Inflammatory macrophage treated with lipopolysaccharide for 4 hours (primary cell): Measurements from ENCODE around the gene TSSK2.
A peak's percentile ranks its signal among the peaks of the same experiment; 100 is the strongest.
"Not testable (repeated sequence)": the region's sequence is repeated elsewhere in the genome, so short reads cannot be mapped to it uniquely, and the experiment has no call there.

Source experiments
- DNase-seq: peaks from one replicate; pipeline ENCODE4 v3.0.0-alpha.2; 2020

The TSSK2 gene

DNA sequence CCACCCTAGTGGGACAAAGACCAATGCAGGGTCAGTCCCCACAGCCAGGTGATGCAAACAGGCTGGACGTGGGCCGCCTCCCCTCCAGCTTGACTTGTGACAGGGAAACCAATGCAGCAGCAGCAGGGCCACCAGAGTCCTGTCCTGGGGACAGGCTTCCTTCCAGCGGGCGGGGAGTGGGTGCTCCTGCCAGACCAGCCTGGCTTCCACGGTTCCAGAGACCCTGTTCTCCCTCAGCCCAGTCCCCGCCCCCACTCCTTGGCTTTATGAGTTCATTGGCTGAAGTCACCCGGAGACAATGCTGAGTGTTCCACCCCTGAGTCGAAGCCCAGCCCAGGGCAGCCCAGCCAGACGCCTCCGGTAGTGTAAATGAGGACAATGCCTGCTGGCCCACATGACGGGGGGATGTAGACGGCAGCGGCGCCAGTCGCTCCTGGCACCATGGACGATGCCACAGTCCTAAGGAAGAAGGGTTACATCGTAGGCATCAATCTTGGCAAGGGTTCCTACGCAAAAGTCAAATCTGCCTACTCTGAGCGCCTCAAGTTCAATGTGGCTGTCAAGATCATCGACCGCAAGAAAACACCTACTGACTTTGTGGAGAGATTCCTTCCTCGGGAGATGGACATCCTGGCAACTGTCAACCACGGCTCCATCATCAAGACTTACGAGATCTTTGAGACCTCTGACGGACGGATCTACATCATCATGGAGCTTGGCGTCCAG is at the start of gene TSSK2:
TSS of gene TSSK2 (plus strand) at position 350 of the 726 bp plus-strand sequence. CDS start at position 442, 92 bp downstream.
- no peak for DNase-seq

DNA sequence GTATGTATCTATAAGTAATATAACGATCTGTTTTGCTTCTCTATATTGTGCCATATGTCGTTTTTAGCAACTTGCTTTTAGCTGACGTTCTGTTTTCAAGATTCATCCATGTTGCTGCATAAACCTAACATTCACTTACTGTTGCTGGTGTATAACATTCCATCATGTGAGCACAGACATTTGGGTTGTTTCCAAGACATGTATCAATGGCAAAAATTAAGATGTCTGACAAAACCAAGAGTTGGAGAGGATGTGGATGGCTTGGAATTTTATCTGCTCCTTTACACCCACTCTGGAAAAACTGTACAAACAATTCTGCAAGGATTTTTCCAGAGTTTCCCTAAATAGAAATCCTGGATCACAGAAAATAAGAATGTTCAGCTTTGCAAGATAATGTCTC is 49.8 kb upstream of the TSSK2 start:
- DNase-seq: no peak

DNA sequence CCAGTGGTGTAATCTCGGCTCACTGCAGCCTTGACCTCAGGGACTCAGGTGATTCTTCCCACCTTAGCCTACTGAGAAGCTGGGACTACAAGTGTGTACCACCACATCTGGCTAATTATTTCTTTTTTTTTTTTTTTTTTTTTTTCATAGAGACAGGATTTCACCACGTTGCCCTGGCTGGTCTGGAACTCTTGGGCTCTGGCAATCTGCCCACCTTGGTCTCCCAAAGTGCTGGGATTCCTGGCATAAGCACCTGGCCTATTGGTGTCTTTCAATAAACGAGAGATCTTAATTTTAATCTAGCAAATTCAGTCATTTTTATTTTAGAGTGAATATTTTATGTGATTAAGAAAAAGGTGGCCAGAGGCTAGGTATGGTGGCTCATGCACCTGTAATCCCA is 49.0 kb upstream of the TSSK2 start:
- no peak for DNase-seq

DNA sequence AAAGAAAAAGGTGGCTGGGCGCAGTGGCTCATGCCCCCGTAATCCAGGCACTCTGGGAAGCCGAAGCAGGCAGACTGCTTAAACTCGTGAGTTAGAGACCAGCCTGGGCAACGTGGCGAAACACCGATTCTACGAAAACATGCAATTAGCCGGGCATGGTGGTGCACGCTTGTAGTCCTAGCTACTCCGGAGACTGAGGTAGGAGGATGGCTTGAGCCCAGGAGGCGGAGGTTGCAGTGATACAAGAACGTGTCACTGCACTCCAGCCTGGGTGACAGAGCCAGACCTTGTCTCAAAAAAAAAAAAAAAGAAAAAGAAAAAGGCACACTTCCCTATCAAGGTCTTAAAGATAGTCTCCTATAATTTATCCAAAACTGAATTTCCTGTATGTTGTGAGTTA is 48.3 kb upstream of the TSSK2 start:
- DNase-seq: no peak

DNA sequence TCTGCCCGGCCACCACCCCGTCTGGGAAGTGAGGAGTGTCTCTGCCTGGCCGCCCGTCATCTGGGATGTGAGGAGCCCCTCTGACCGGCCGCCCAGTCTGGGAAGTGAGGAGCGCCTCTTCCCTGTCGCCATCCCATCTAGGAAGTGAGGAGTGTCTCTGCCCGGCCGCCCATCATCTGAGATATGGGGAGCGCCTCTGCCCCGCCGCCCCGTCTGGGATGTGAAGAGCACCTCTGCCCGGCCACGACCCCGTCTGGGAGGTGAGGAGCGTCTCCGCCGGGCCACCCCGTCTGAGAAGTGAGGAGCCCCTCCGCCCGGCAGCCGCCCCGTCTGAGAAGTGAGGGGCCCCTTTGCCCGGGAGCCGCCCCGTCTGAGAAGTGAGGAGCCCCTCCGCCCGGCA is 47.0 kb upstream of the TSSK2 start:
- DNase-seq: not testable (repeated sequence)

DNA sequence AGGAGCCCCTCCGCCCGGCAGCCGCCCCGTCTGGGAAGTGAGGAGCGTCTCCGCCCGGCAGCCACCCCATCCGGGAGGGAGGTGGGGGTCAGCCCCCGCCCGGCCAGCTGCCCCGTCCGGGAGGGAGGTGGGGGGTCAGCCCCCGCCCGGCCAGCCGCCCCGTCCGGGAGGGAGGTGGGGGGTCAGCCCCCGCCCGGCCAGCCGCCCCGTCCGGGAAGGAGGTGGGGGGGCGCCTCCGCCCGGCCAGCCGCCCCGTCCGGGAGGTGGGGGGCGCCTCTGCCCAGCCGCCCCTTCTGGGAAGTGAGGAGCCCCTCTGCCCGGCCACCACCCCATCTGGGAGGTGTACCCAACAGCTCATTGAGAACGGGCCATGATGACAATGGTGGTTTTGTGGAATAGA is 46.5 kb upstream of the TSSK2 start:
- DNase-seq: not testable (repeated sequence)

DNA sequence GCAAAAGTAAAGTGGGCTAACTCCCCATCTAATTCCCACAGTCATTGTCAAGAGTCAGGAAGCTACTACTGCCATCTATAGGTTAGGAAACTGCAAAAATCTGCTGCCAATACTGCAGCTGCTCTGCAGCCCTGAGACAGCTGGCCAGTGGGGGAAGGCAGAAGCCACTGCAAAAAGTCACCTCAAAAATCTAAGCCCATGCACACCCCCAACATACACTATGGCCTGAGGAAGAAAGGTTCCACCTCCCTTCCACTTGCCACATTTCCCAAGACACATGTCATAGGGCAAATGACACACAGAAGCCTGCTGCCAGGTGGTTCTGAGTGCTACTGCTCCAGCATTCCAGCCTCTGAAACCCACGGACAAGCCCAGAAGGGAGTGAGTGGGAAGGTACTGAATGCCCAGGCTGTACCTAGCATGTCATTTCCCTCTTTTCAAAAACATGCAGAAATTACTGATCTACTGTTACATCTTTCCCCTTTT is 45.8 kb upstream of the TSSK2 start:
- DNase-seq: peak; percentile 44

DNA sequence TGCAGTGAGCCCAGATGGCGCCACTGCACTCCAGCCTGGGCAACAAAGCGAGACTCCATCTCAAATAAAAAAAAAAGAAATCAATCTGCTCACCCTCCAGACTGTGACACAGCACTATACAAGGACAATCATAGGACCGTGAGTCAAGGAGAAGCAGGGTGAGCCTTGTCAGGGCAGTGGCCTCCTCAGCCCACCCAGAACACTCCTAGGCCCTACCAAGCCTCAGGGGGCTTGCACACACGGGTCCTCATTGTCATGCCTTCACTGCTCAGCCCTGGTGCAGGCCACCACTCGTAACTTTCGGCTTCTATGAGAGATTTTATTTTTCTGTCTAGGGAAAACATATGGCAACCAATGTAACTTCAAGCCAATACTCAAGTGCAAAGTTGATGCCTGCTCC is 44.7 kb upstream of the TSSK2 start:
- peak; percentile 66 for DNase-seq

DNA sequence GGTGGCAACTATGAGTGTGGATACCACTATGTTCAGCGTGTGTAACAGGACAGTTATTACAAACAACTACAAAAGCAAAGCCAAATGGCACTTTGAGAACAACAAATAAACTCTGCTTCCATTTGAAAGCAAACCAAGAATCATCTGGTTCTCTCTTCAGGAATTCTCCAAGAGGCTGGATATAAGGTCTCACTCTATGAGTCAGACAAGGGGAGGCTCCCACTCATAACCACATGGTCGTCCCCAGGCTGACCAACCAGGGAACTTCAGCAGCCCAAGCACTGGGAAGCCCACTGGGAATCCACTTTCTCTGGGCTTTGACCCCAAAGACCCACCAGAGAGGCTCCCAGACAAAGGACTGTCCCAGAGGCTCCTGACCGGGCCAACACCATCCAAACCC is 44.2 kb upstream of the TSSK2 start:
- DNase-seq: peak; percentile 47

DNA sequence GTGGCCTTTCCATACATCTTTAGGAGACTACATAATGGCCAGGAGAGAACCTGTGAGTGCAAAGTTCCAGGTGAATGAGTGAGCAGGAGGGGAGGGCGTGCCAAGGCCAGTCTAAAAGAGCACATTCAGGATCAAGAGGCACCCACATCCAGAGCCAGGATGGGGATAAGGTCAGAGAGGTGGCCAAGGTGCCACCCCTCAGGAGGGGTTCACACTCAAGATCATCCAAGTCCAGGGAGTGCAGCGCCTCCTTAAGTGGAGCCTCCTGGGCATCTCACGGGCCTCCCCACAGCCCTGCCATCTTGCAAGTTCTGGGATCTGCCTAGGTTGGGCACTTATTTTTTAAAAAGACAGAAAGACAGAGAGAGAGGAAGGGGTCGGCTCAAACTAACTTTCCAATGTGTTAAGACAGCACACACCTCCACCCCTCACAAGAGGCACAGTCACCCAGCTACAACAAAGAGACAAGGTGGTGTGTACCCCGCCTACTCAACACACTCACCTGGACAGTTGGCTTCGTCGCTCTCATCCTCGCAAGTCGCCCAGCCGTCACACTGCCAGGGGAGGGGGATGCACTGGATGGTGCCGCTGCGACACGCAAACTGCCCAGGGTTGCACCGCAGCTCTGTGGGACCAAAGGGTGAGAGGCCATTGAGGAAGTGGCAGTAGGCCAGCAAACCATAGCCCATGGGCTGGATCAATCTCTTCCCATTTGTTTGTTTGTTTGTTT is 42.1 kb upstream of the TSSK2 start:
- DNase-seq: no peak

DNA sequence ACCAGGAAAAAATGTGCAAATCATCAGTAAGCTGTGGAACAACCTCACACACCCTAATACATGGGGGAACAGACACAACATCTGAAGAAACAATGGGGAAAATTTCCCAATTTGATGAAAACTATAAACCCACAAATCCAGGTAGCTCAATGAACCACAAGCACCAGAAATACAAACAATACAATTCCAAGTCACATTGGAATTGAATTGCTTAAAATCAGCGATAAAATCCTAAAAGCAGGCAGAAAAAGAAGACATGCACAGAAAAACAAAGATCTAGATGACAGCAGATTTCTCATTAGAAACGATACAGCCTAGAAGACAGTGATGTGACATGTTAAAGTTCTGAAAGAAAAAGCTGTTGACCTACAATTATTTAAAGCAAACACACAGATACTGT is 40.9 kb upstream of the TSSK2 start:
- DNase-seq: no peak

DNA sequence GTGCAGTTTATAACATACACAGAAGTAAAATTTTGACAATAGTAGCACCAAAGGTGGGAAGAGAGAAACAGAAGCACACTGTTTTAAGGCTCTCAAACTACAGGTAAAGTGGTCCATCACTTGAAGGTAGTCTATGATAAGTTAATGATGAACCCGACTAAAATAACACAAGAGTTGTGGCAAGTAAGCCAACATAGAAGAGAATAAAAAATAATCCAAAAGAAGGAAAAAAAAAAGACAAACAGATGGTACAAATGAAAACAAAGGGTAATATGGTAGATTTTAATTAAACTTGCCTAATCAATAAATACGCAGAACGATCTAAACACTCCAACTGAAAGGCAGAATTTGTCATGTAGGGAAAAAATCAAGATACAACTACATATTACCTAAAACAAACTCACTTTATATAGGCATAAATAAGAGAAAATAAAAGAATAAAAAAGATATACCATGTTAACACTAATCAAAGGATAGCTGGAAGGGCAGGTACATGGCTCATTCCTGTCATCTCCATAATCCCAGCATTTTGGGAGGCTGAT is 40.5 kb upstream of the TSSK2 start:
- no peak for DNase-seq

DNA sequence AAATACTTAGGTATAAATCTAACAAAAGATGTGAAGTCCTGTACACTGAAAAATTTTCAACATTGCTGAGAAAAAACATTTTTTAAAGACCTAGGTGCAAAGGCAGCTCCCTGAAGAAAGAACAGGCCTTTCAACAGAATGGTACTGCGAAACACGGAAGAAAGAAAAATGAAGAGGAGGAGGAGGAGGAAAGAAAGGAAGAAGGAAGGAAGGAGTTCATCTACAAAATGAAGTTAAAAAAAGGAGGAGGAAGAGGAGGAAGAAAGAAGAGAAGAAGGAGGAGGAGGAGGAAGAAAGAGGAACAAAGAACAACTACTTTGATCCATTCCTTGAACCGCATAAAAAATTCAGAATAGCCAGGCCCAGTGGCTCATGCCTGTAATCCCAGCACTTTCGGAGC is 38.4 kb upstream of the TSSK2 start:
- DNase-seq: no peak

DNA sequence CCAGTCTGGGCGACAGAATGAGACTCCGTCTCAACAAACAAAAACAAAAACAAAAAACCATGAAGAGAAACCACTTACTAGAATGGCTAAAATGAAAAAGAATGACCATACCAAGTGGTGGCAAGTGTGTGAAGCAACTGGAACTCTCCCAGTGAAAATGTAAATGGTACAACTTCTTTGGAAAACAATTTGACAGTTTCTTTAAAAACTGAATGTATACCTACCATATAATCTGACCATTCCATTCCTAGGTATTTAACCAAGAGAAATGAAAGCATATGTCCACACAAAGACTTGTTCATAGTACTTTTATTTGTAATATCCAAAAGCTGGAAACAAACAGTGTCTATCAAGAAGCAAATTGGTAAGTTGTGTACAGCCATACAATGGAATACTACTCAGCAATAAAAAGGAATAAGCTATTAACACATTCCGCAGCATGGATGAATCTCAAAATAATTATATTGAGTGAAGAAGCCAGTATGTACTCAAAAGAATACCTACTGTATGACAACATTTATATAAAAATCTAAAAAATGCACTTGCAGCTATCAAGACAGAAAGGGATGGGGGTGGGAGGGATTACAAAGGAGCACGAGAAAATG is 36.6 kb upstream of the TSSK2 start:
- no peak for DNase-seq

DNA sequence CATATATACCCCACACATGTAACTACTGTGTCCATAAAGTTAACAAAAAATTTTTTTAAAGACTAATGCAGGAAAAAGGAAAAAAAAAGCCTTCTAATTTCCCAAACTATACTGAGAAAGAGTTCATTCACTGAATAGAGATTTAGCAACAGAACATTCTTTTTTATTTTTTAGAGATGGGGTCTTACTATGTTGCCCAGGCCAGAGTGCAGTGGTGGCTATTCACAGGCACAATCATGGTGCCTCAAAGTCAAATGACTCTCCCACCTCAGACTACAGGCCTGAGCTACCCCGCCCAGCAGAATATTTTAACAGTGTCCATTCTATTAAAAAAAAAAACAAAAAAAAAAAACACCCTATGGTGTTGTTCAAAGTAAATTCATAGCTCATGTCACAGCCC is 34.6 kb upstream of the TSSK2 start:
- no peak for DNase-seq

DNA sequence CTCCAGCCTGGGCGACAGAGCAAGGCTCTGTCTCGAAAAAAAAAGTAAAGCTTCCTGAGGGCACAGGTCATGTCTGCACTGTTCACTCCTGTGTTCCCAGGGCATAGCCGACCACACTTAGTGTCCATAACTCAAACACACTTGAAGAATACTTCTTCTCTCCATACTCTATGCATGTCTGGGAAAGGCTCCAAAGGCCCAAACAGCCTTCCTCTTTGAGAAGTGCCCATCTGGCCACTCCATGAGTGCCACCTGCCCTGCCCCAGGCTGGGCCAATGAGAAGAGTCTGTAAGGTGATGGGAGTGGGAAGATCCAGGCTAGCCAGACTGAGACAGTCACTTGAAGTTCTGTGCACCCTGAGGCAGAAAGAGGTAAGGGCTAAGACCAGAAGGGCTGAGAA is 33.6 kb upstream of the TSSK2 start:
- no peak for DNase-seq

DNA sequence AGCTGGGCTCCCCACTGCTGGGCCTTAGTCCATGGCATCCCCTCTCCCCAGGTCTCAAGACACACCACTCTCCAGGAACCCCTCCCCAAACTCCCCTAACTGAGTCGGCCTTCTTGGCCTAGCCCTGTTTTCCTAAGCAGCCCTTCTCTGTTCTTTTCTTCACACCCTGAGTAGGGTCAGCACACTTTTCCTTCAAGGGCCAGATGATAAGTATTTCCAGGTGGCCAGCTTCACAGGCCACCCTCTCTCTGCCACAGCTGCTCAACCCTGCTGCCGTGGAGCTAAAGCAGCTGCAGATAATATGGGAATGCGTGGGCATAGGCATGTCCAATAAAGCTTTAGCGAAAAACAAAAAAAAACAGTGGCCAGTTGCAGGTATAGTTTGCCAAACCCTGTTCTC is 33.0 kb upstream of the TSSK2 start:
- DNase-seq: no peak

DNA sequence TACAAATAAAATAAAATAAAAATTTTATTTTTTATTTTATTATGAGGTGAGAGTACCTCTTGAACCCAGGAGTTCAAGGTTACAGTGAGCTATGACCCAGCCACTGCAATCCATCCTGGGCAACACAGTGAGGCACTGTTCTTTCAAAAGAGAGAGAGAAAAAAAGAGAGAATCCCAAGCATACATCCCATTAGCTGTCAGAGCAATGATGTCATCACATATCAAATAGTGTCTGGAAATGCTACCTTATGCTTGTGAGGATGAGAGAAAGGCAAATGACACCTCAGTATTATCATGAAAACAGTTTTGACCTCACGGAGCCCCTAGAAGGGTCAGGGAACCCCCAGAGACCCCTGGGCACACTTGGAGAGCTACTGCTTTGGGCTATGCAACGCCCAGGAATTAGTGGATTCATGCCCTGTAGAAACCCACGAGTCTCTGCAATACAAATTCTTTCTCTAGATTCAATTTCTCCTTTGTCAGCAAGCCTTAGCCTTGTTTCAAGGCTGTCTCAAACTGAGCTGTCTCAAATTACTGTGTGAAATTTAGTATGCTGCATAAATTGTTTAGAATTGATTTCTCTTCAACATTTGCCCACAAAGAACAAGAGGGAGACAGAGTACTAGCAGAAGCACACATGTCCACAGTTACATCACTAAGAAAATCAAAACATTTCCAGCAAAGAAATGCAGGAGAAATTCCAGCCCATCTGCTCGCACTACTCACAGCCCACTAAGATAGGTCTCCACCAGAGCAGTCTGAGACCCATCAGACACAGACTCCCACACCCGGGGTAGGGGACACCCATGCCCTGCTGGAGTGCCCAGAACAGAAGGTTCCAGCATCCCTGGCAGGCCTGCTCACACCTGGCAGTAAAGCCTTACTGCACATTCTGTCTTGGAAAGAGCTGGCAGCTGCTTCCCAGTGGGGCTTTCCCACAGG is 27.0 kb upstream of the TSSK2 start:
- DNase-seq: no peak

DNA sequence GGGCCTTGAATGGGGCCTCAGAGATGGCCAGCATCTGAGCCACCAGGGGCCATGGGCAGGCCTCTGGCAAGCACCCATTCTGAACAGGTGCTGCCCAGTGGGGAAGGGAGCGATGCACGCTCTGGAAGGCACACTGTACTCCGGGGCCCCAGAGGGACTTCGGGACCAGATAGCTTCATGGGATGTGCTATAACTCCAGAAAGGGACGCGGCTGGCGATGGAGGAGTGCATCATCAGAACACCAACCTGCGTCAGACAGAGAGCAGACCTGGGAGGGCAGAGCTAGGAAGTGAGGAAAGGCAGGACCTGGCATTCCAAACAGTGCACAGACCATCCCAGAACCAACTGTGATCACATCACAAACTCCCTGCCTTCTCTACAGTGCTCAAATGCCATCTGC is 25.7 kb upstream of the TSSK2 start:
- DNase-seq: no peak

DNA sequence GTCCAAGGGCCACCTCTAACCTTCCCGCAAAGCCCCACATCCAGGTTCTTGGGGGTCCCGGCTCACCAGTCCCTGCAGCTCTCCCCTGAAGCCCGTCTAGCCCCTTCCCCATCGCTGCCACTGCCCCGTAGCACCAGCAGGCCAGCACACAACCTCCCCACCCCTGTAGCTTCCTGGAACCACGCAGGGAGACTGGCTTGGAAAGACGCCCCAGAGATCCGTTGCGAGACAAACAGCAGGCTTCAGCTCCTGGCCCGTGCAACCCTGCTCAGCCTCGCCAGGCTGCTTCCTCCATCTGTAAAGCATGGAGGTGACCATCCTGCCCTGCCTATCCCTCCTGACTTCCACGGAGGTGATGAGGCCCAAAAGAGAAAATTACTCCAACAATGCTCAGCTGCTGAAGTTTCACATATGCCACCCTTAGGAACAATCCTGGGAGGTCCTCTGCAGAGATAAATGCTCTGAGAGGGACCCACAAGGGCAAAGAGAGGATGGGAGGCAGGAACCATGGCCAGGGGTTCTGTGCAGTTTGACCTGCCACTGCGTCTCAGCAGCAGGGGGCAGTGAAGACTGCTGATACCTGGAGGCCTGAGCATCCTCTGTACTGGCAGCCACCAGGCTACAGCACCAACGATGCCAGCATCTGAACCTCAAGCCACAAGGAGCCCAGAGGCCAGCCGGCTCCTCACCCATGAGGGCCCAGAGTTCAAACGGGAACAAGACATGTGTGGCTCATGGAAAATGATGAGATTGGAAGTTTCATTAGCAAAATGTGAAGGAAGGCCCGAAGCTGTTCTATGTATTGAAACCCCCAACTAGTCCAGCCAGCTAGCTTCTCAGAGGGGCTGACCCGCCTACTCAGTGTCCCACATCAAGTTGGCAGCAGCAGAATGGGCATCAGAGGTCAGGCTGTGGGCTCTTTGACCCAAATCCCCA is 25.0 kb upstream of the TSSK2 start:
- no peak for DNase-seq
